ENCODE results near the gene PNPLA6.

Gene PNPLA6

DNA sequence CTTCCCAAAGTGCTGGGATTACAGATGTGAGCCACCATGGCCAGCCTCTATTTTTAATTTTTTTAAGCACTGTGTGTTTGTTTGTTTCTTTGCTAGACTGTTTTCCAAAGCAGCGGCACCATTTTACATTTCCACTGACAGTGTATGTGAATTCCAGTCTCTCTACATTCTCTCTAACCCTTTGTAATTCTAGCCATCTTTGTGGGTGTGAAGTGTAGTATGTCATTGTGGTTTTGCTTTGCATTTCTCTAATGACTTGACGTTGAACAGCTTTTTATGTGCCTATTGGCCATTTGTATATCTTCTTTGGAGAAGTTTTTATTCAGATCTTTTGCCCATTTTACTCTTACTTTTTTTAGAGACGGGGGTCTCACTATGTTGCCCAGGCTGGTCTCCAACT lies 11.6 kb downstream of the PNPLA6 start:
- Histone ChIP-seq H3K4me3 (ENCODE audit: low read depth in 1 of 2, low read length in 2 of 2) (no peak overlapping the region), H3K27me3 (ENCODE audit: low read depth, low read length) (no peaks in the 10 kb centered on the region), H3K9me3 (ENCODE audit: control insufficient read depth in 1 of 2, low read length in 2 of 2) (no peaks in the 10 kb centered on the region), H3K4me1 (ENCODE audit: control insufficient read depth in 1 of 2, insufficient read depth in 2 of 2, low read length in 2 of 2) (peaks cover 0 to 5% of the 10 kb centered on the region in 2 donors), H3K27ac (ENCODE audit: low read length) (no peak overlapping the region), H3K36me3 (ENCODE audit: control insufficient read depth in 1 of 2, insufficient read depth in 2 of 2, low read length in 2 of 2) (peaks cover 8 to 40% of the 10 kb centered on the region in 2 donors)

DNA sequence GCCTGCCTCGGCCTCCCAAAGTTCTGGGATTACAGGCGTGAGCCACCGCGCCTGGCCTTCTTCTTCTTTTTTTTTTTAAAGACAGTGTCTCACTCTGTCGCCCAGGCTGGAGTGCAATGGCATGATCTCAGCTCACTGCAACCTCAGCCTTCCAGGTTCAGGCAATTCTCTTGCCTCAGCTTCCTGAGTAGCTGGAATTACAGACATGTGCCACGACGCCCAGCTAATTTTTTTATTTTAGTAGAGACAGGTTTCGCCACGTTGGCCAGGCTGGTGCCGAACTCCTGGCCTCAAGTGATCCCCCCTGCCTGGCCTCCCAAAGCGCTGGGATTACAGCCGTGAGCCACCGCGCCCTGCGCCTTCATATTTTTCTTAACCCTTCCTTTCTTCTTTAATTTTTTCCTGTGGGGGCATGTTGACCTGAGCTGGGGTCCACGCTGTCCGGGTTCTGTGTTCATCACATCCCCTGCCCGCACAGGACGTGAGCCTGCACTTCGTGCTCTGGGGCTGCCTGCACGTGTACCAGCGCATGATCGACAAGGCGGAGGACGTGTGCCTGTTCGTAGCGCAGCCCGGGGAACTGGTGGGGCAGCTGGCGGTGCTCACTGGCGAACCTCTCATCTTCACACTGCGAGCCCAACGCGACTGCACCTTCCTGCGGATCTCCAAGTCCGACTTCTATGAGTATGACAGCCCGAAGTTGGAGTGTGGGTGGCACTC lies 14.1 kb downstream of the PNPLA6 start:
- Histone ChIP-seq H3K36me3 (ENCODE audit: control insufficient read depth in 1 of 2, insufficient read depth in 2 of 2, low read length in 2 of 2) (peaks cover 3 to 36% of the 10 kb centered on the region in 2 donors), H3K4me1 (ENCODE audit: control insufficient read depth in 1 of 2, insufficient read depth in 2 of 2, low read length in 2 of 2) (peaks cover 0 to 5% of the 10 kb centered on the region in 2 donors)

DNA sequence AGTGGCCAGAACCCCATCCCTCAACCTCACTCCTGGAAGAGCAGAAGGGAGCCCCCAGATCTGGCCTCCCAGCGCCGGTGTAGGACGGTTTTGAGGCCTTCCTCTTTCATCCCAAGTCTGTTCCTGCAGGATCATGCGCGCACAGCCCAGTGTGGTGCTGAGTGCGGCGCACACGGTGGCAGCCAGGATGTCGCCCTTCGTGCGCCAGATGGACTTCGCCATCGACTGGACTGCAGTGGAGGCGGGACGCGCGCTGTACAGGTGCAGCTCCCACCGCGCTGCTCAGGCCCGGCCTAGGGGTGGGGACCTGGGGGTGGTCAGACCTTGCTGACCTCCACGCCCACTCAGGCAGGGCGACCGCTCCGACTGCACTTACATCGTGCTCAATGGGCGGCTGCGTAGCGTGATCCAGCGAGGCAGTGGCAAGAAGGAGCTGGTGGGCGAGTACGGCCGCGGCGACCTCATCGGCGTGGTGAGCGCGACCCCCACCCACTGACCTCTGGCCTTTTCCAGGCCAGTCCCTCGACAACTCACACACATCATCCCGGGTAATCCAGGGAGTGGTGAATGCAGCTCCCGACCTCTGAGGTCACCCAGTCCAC lies 14.8 kb downstream of the PNPLA6 start:
- Histone ChIP-seq H3K9me3 (ENCODE audit: control insufficient read depth in 1 of 2, low read length in 2 of 2) (no peaks in the 10 kb centered on the region), H3K36me3 (ENCODE audit: control insufficient read depth in 1 of 2, insufficient read depth in 2 of 2, low read length in 2 of 2) (peaks cover 3 to 37% of the 10 kb centered on the region in 2 donors), H3K27ac (ENCODE audit: low read length) (no peak overlapping the region), H3K27me3 (ENCODE audit: low read depth, low read length) (no peaks in the 10 kb centered on the region), H3K4me3 (ENCODE audit: low read depth in 1 of 2, low read length in 2 of 2) (no peak overlapping the region), H3K4me1 (ENCODE audit: control insufficient read depth in 1 of 2, insufficient read depth in 2 of 2, low read length in 2 of 2) (peaks cover 0 to 5% of the 10 kb centered on the region in 2 donors)

More for the DNA sequence above, 14.1 kb downstream of the PNPLA6 start:
- no peak overlapping the region for H3K27ac ChIP-seq (ENCODE audit: low read length)
- no peaks in the 10 kb centered on the region for H3K27me3 ChIP-seq (ENCODE audit: low read depth, low read length)
- H3K9me3 ChIP-seq (ENCODE audit: control insufficient read depth in 1 of 2, low read length in 2 of 2): no peaks in the 10 kb centered on the region
- no peak overlapping the region for H3K4me3 ChIP-seq (ENCODE audit: low read depth in 1 of 2, low read length in 2 of 2)

DNA sequence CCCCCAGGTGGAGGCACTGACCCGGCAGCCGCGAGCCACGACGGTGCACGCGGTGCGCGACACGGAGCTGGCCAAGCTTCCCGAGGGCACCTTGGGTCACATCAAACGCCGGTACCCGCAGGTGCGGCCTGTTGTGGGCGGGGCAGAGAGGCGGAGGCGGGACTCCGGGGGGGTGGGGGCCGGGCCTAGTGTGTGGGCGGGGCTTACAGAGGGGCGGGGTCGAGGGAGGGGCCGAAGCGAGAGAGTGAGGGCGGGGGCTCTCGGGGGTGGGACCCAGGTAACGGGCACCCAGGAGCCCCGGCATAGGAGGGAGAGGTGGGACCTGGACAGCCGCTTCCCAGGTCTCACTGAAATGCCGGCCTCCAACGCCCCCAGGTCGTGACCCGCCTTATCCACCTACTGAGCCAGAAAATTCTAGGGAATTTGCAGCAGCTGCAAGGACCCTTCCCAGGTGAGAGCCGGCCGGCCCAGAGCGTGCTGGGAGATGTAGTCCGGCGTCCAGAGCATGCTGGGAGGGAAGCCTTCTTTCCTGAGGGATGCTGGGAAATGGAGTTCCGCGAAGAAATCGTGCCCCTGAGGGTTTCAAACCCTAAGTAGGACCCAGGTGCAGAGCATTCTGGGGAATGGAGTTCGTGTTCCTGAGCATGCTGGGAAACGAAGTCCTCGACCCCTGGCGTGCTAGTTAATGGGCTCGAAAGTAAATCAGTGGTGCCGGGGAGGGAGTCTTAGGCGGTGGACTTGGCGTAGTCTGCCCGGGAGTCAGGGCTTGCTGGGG lies 15.7 kb downstream of the PNPLA6 start:
- H3K4me1 ChIP-seq (ENCODE audit: control insufficient read depth in 1 of 2, insufficient read depth in 2 of 2, low read length in 2 of 2): peaks cover 0 to 5% of the 10 kb centered on the region in 2 donors
- no peaks in the 10 kb centered on the region for H3K27me3 ChIP-seq (ENCODE audit: low read depth, low read length)
- no peak overlapping the region for H3K27ac ChIP-seq (ENCODE audit: low read length)
- H3K36me3 ChIP-seq (ENCODE audit: control insufficient read depth in 1 of 2, insufficient read depth in 2 of 2, low read length in 2 of 2): peaks cover 3 to 44% of the 10 kb centered on the region in 2 donors
- no peaks in the 10 kb centered on the region for H3K9me3 ChIP-seq (ENCODE audit: control insufficient read depth in 1 of 2, low read length in 2 of 2)
- H3K4me3 ChIP-seq (ENCODE audit: low read depth in 1 of 2, low read length in 2 of 2): peak overlapping the region in 1 of 2 donors; percentile 32

DNA sequence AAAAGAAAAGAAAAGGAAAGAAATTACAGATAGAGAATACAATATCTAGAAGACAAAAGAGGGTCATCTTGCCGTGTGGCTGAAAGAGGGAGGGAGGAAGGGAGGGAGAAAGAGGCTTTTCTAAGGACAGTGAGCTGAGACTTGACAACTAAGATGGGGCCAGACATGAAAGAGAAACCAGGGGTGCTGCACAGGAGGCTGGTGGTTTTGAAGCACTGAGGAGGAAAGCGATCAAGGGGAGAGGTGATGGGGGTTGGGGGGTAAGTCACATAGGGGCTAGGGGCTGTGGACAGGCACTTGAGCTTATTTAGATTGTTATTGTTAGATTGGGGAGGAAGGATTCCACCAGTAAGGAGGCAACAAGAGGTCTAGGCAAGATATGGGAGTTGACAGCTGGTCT lies 17.3 kb downstream of the PNPLA6 start:
- Histone ChIP-seq H3K36me3 (ENCODE audit: control insufficient read depth in 1 of 2, insufficient read depth in 2 of 2, low read length in 2 of 2) (peaks cover 10 to 60% of the 10 kb centered on the region in 2 donors), H3K27me3 (ENCODE audit: low read depth, low read length) (no peaks in the 10 kb centered on the region), H3K27ac (ENCODE audit: low read length) (no peak overlapping the region), H3K9me3 (ENCODE audit: control insufficient read depth in 1 of 2, low read length in 2 of 2) (no peaks in the 10 kb centered on the region), H3K4me1 (ENCODE audit: control insufficient read depth in 1 of 2, insufficient read depth in 2 of 2, low read length in 2 of 2) (peaks cover 0 to 5% of the 10 kb centered on the region in 2 donors), H3K4me3 (ENCODE audit: low read depth in 1 of 2, low read length in 2 of 2) (no peak overlapping the region)

DNA sequence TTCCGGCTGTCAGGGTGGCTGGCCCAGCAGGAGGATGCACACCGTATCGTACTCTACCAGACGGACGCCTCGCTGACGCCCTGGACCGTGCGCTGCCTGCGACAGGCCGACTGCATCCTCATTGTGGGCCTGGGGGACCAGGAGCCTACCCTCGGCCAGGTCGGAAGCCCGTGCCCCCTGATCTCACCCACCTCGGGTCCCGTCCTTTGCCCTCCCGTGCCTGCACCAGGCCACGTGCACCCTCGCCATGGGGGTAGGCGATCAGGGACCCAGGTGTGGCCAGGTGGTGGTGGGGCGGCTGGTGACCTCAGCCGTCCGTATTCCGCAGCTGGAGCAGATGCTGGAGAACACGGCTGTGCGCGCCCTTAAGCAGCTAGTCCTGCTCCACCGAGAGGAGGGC lies 19.0 kb downstream of the PNPLA6 start:
- H3K4me3 ChIP-seq (ENCODE audit: low read depth in 1 of 2, low read length in 2 of 2): no peak overlapping the region
- no peaks in the 10 kb centered on the region for H3K27me3 ChIP-seq (ENCODE audit: low read depth, low read length)
- peaks cover 0 to 5% of the 10 kb centered on the region in 2 donors for H3K4me1 ChIP-seq (ENCODE audit: control insufficient read depth in 1 of 2, insufficient read depth in 2 of 2, low read length in 2 of 2)
- peaks cover 21 to 76% of the 10 kb centered on the region in 2 donors for H3K36me3 ChIP-seq (ENCODE audit: control insufficient read depth in 1 of 2, insufficient read depth in 2 of 2, low read length in 2 of 2)
- no peaks in the 10 kb centered on the region for H3K9me3 ChIP-seq (ENCODE audit: control insufficient read depth in 1 of 2, low read length in 2 of 2)
- no peak overlapping the region for H3K27ac ChIP-seq (ENCODE audit: low read length)

DNA sequence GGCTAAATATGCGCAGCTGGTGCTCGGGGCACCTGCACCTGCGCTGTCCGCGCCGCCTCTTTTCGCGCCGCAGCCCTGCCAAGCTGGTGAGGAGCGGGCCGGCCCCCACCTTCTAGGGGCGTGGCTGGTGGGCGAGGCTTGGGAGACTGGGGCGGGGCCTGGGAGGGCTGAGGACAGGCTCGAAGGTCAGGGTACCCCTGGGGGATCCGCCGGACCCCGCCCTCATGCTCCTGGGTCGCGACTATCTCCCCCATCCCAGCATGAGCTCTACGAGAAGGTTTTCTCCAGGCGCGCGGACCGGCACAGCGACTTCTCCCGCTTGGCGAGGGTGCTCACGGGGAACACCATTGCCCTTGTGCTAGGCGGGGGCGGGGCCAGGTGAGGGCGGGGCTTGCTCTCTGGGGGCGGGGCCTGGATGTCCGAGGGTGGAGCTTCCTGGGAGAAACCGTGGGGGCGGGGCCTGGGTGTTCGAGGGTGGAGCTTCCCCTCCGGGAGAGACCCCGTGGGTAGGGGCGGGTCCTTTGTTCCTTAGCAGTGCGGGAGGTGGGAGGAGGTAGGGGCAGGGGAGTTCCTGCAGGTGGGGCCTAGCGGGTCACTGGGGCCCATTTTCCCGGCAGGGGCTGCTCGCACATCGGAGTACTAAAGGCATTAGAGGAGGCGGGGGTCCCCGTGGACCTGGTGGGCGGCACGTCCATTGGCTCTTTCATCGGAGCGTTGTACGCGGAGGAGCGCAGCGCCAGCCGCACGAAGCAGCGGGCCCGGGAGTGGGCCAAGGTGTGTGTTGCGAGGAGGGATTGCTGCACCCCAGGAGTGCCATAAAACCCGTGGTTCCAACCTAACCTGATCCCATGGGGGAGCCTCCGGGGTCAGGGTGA lies 19.7 kb downstream of the PNPLA6 start:
- Histone ChIP-seq H3K4me1 (ENCODE audit: control insufficient read depth in 1 of 2, insufficient read depth in 2 of 2, low read length in 2 of 2) (peaks cover 0 to 5% of the 10 kb centered on the region in 2 donors), H3K9me3 (ENCODE audit: control insufficient read depth in 1 of 2, low read length in 2 of 2) (peaks cover 0 to under 1% of the 10 kb centered on the region in 2 donors), H3K36me3 (ENCODE audit: control insufficient read depth in 1 of 2, insufficient read depth in 2 of 2, low read length in 2 of 2) (peaks cover 23 to 72% of the 10 kb centered on the region in 2 donors), H3K27me3 (ENCODE audit: low read depth, low read length) (no peaks in the 10 kb centered on the region), H3K27ac (ENCODE audit: low read length) (no peak overlapping the region), H3K4me3 (ENCODE audit: low read depth in 1 of 2, low read length in 2 of 2) (no peak overlapping the region)

DNA sequence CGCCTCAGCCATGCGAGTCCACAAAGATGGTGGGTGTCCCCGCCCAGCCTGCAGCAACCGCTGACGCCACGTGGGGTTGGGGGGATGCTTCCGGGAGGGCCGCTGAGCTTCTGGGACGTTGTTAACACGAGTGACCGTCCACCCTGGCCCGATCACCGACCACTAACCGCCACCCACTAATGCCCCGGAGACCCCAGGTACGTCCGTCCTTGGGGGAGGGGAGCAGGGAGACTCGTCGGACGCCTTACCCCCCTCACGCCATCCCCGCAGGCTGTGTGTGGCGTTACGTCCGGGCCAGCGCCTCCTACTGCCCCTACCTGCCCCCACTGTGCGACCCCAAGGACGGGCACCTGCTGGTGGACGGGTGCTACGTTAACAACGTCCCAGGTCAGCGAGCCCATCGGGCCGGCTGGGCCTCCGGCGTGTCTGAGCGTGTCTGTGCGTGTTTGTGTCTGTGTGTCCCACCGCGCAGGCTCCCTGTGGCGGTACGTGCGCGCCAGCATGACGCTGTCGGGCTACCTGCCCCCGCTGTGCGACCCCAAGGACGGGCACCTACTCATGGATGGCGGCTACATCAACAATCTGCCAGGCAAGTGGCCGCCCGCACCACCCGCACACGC lies 21.3 kb downstream of the PNPLA6 start:
- peaks cover 28 to 83% of the 10 kb centered on the region in 2 donors for H3K36me3 ChIP-seq (ENCODE audit: control insufficient read depth in 1 of 2, insufficient read depth in 2 of 2, low read length in 2 of 2)
- no peak overlapping the region for H3K27ac ChIP-seq (ENCODE audit: low read length)

DNA sequence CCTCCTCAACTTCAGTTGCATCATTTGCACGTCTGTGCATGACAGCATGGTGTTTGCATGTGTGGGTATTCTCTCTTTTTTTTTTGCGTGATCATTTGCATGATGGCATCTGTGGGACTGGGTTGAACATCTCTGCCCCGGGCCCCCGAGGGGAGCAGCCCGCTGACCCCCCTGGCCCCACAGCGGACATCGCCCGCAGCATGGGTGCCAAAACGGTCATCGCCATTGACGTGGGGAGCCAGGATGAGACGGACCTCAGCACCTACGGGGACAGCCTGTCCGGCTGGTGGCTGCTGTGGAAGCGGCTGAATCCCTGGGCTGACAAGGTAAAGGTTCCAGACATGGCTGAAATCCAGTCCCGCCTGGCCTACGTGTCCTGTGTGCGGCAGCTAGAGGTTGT lies 23.1 kb downstream of the PNPLA6 start:
- Histone ChIP-seq H3K36me3 (ENCODE audit: control insufficient read depth in 1 of 2, insufficient read depth in 2 of 2, low read length in 2 of 2) (peaks cover 25 to 76% of the 10 kb centered on the region in 2 donors), H3K4me3 (ENCODE audit: low read depth in 1 of 2, low read length in 2 of 2) (no peak overlapping the region), H3K9me3 (ENCODE audit: control insufficient read depth in 1 of 2, low read length in 2 of 2) (peaks cover 0 to 3% of the 10 kb centered on the region in 2 donors), H3K27ac (ENCODE audit: low read length) (no peak overlapping the region), H3K27me3 (ENCODE audit: low read depth, low read length) (no peaks in the 10 kb centered on the region), H3K4me1 (ENCODE audit: control insufficient read depth in 1 of 2, insufficient read depth in 2 of 2, low read length in 2 of 2) (no peaks in the 10 kb centered on the region)

More for the DNA sequence above, 21.3 kb downstream of the PNPLA6 start:
- Histone ChIP-seq H3K27me3 (ENCODE audit: low read depth, low read length) (no peaks in the 10 kb centered on the region), H3K4me1 (ENCODE audit: control insufficient read depth in 1 of 2, insufficient read depth in 2 of 2, low read length in 2 of 2) (no peaks in the 10 kb centered on the region), H3K9me3 (ENCODE audit: control insufficient read depth in 1 of 2, low read length in 2 of 2) (peaks cover 0 to 3% of the 10 kb centered on the region in 2 donors), H3K4me3 (ENCODE audit: low read depth in 1 of 2, low read length in 2 of 2) (no peak overlapping the region)

DNA sequence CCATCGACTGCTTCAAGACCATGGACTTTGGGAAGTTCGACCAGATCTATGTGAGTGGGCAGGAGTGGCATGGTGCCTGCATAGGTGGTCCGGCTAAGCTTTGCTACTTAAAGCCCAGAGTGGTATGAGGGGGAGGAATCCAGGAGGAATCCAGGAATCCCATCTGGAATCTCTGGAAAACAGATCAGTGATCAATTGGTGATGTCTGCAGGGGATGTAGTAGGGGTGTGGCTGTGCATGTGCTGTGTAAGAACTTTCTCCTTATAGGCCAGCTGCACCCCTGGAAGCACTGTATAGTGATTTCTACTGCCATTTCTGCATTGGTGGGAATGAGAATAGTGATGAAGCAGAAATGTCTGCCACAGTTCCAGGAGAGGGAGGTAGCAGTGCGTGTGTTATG lies 23.6 kb downstream of the PNPLA6 start:
- no peaks in the 10 kb centered on the region for H3K4me1 ChIP-seq (ENCODE audit: control insufficient read depth in 1 of 2, insufficient read depth in 2 of 2, low read length in 2 of 2)
- H3K4me3 ChIP-seq (ENCODE audit: low read depth in 1 of 2, low read length in 2 of 2): no peak overlapping the region
- H3K36me3 ChIP-seq (ENCODE audit: control insufficient read depth in 1 of 2, insufficient read depth in 2 of 2, low read length in 2 of 2): peaks cover 25 to 71% of the 10 kb centered on the region in 2 donors
- peaks cover 0 to 3% of the 10 kb centered on the region in 2 donors for H3K9me3 ChIP-seq (ENCODE audit: control insufficient read depth in 1 of 2, low read length in 2 of 2)
- no peaks in the 10 kb centered on the region for H3K27me3 ChIP-seq (ENCODE audit: low read depth, low read length)
- no peak overlapping the region for H3K27ac ChIP-seq (ENCODE audit: low read length)
